ENCODE results near the gene INPP5B. TPM values are rescaled to one million over a fixed set of nuclear protein-coding genes. Genes with fewer than 3 reads are reported as not detected.

The INPP5B gene
- total and polyA plus RNA-seq, 2 experiments from 2014 or later = 6.9 to 29.1 TPM

GRCh38 chr1:37853157-37853556 lies 93.7 kb downstream of the INPP5B start (continued):
- TF ChIP-seq REST (IDR thresholded peaks at IDR 0.05; ENCODE audit: unreplicated experiment) (no peak), CREB1 (CRISPR knock-in tag; IDR thresholded peaks at IDR 0.05; ENCODE audit: low read depth) (no peak), ZNF331 (CRISPR knock-in tag; IDR thresholded peaks at IDR 0.05; ENCODE audit: low read depth) (no peak), EZH2 (IDR thresholded peaks at IDR 0.05; ENCODE audit: low read depth, unreplicated experiment) (no peak), CTCF (conservative IDR thresholded peaks at IDR 0.05; ENCODE audit: low read depth in 2 of 2) (no peak), EZH2phosphoT487 (IDR thresholded peaks at IDR 0.05; ENCODE audit: unreplicated experiment) (no peak), JUNB (IDR thresholded peaks at IDR 0.05; ENCODE audit: unreplicated experiment) (no peak), ETS1 (IDR thresholded peaks at IDR 0.05) (no peak)

GRCh38 chr1:37851782-37852210 lies 95.1 kb downstream of the INPP5B start:
- H4K20me1 ChIP-seq (replicated peaks; ENCODE audit: insufficient read depth) = peaks cover 48% of the 10 kb centered on the region
- H2AFZ ChIP-seq = no peak overlapping the region
- H3K79me2 ChIP-seq (replicated peaks; ENCODE audit: insufficient read depth) = peaks cover 84% of the 10 kb centered on the region
- no peaks in the 10 kb centered on the region for H3K9me2 ChIP-seq (ENCODE audit: insufficient read depth)
- H3F3A ChIP-seq (replicated peaks; ENCODE audit: low read depth) = no peaks in the 10 kb centered on the region
- no peak overlapping the region for H3K4me3 ChIP-seq
- H3K27ac ChIP-seq (ENCODE audit: low read depth) = no peak overlapping the region
- H3K27me3 ChIP-seq (ENCODE audit: insufficient read depth) = no peaks in the 10 kb centered on the region
- Mint-ChIP-seq H3K36me3 (ENCODE audit: low read depth) (peaks cover 11% of the 10 kb centered on the region; the same call in 2 of the 3 replicates), H3K4me1 (no peaks in the 10 kb centered on the region), H3K4me3 (no peak overlapping the region), H3K27ac (no peak overlapping the region), H3K27me3 (ENCODE audit: insufficient read depth, low read depth, poor library complexity) (no peaks in the 10 kb centered on the region), H3K9me3 (no peaks in the 10 kb centered on the region)
- no peak overlapping the region for H3K4me2 ChIP-seq
- DNase-seq (ENCODE audit: low spot score) (no peak), ATAC-seq (no peak)
- H3K36me3 ChIP-seq (ENCODE audit: insufficient read depth) = peaks cover 3% of the 10 kb centered on the region; the same call in 1 of the 2 replicates
- H3K4me1 ChIP-seq (ENCODE audit: insufficient read depth) = no peaks in the 10 kb centered on the region
- TF ChIP-seq POLR2AphosphoS5 (IDR thresholded peaks at IDR 0.05; ENCODE audit: low read depth) (no peak), ZNF331 (CRISPR knock-in tag; IDR thresholded peaks at IDR 0.05; ENCODE audit: low read depth) (no peak), EZH2 (IDR thresholded peaks at IDR 0.05; ENCODE audit: low read depth, unreplicated experiment) (no peak), ETS1 (IDR thresholded peaks at IDR 0.05) (no peak), ZNF114 (CRISPR knock-in tag; IDR thresholded peaks at IDR 0.05) (no peak), STAT1 (IDR thresholded peaks at IDR 0.05; ENCODE audit: unreplicated experiment) (no peak)
